MCF 10A (cell line): ENCODE measurements around the gene ORAI3. TPM values are rescaled to one million over a fixed set of nuclear protein-coding genes. Genes with fewer than 3 reads are reported as not detected.
A peak's percentile ranks its signal among the peaks of the same experiment; 100 is the strongest.

ENCODE experiments used
- BruUV-seq: library from RNA; stranded (reverse); fragments of 400-500 nt; replicated peaks from 2 replicates; lab custom pipeline; 2021; lab: Mats Ljungman, UMichigan
- CTCF ChIA-PET: fragments of 300-600 bp; sonication (Branson Sonifier 250); formaldehyde crosslinking; extraction: SDS; loops from one replicate; lab custom pipeline; 2021; ENCODE audit warnings: antibody characterized with exemption, inconsistent platforms; lab: Yijun Ruan, JAX
- POLR2A ChIA-PET: fragments of 300-600, 350-650 bp; sonication (Branson Sonifier 250); formaldehyde crosslinking; extraction: SDS; loops from one replicate; lab custom pipeline; 2020; ENCODE audit warnings: antibody characterized with exemption, inconsistent platforms; lab: Yijun Ruan, JAX
- DNase-seq: peaks from one replicate; pipeline ENCODE4 v3.0.0-alpha.2; 2018; ENCODE audit not compliant: unreplicated experiment
- H3K27ac Mint-ChIP-seq: one replicate; pipeline ENCODE4 v1.8.0; 2022; ENCODE audit warnings: mild to moderate bottlenecking, low read depth, mixed read lengths; ENCODE audit not compliant: unreplicated experiment
- H3K27me3 Mint-ChIP-seq: one replicate; pipeline ENCODE4 v1.8.0; 2022; ENCODE audit warnings: mixed read lengths; ENCODE audit not compliant: insufficient read depth, unreplicated experiment
- H3K36me3 Mint-ChIP-seq: one replicate; pipeline ENCODE4 v1.8.0; 2022; ENCODE audit warnings: mild to moderate bottlenecking, moderate library complexity, mixed read lengths; ENCODE audit not compliant: insufficient read depth, unreplicated experiment
- H3K4me1 Mint-ChIP-seq: one replicate; pipeline ENCODE4 v1.8.0; 2022; ENCODE audit warnings: mixed read lengths; ENCODE audit not compliant: insufficient read depth, unreplicated experiment
- H3K4me3 Mint-ChIP-seq: one replicate; pipeline ENCODE4 v1.8.0; 2022; ENCODE audit warnings: mild to moderate bottlenecking, moderate library complexity, mixed read lengths; ENCODE audit not compliant: unreplicated experiment
- H3K9me3 Mint-ChIP-seq: one replicate; pipeline ENCODE4 v1.8.0; 2022; ENCODE audit warnings: mixed read lengths; ENCODE audit not compliant: unreplicated experiment
- intact Hi-C: fragments of 100-400 bp; cut with micrococcal nuclease; formaldehyde crosslinking; loops from 2 replicates; pipeline ENCODE4 v1.14.1; 2022
- total RNA-seq: library from RNA; stranded (reverse); gene quantifications from 2 replicates; pipeline ENCODE4 v1.2.3, GENCODE V29; 2022
- TF ChIP-seq, protein P1 (sequence below): fragments of 200-600 bp; IDR thresholded peaks from one replicate; pipeline ENCODE4 v1.8.0; 2022; ENCODE audit warnings: antibody characterized with exemption, mild to moderate bottlenecking; ENCODE audit not compliant: unreplicated experiment

The ORAI3 gene
- total RNA-seq, 1 experiment from 2014 or later: 16.2 TPM

- BruUV-seq: no TSS peak
- Mint-ChIP-seq H3K4me3 (no peak overlapping the region), H3K27ac (no peak overlapping the region), H3K27me3 (no peaks in the 10 kb centered on the region), H3K4me1 (peaks cover 5% of the 10 kb centered on the region), H3K9me3 (no peaks in the 10 kb centered on the region), H3K36me3 (peaks cover 64% of the 10 kb centered on the region)
- ChIA-PET CTCF (interaction anchor here (0.6 to 1.3 kb wide), 3 partner anchors 46 to 462 kb away, joined by 3 to 5 read pairs (median 3); partner anchors contain the start of gene PYDC1), POLR2A (no interaction called here)
- TF ChIP-seq, protein P1, sequence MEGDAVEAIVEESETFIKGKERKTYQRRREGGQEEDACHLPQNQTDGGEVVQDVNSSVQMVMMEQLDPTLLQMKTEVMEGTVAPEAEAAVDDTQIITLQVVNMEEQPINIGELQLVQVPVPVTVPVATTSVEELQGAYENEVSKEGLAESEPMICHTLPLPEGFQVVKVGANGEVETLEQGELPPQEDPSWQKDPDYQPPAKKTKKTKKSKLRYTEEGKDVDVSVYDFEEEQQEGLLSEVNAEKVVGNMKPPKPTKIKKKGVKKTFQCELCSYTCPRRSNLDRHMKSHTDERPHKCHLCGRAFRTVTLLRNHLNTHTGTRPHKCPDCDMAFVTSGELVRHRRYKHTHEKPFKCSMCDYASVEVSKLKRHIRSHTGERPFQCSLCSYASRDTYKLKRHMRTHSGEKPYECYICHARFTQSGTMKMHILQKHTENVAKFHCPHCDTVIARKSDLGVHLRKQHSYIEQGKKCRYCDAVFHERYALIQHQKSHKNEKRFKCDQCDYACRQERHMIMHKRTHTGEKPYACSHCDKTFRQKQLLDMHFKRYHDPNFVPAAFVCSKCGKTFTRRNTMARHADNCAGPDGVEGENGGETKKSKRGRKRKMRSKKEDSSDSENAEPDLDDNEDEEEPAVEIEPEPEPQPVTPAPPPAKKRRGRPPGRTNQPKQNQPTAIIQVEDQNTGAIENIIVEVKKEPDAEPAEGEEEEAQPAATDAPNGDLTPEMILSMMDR: no peak
- intact Hi-C loops: no loop called here
- DNase-seq: no peak
Observed at GRCh38 chr16:30980959-30981358, 32.1 kb downstream of the ORAI3 start.

GRCh38 chr16:30982548-30983288 is 33.9 kb downstream of the ORAI3 start:
- peaks cover 49% of the 10 kb centered on the region for H3K36me3 Mint-ChIP-seq
- no peak for DNase-seq
- H3K27ac Mint-ChIP-seq: peak overlapping the region; percentile 35
- ChIA-PET CTCF (interaction anchor here (0.6 to 4.1 kb wide), 19 partner anchors 12 to 886 kb away, joined by 3 to 44 read pairs (median 4); partner anchors contain the start of genes VKORC1, ZNF646, ZNF668 and ZNF843), POLR2A (interaction anchor here (0.6 to 2.7 kb wide), 3 partner anchors 33 to 891 kb away, joined by 3 to 9 read pairs (median 3); partner anchors contain the start of gene STX4)
- TF ChIP-seq, protein P1: no peak
- no peak overlapping the region for H3K4me3 Mint-ChIP-seq
- intact Hi-C loops: no loop called here
- H3K27me3 Mint-ChIP-seq: no peaks in the 10 kb centered on the region
- H3K9me3 Mint-ChIP-seq: no peaks in the 10 kb centered on the region
- H3K4me1 Mint-ChIP-seq: peaks cover 5% of the 10 kb centered on the region
- BruUV-seq: no TSS peak

GRCh38 chr16:30983289-30983889 is 34.5 kb downstream of the ORAI3 start:
- Mint-ChIP-seq H3K4me1 (peaks cover 5% of the 10 kb centered on the region), H3K27ac (peak overlapping the region; percentile 35), H3K36me3 (peaks cover 47% of the 10 kb centered on the region), H3K4me3 (no peak overlapping the region), H3K9me3 (no peaks in the 10 kb centered on the region), H3K27me3 (no peaks in the 10 kb centered on the region)
- CTCF ChIA-PET: interaction anchor here (0.6 to 4.1 kb wide), 29 partner anchors 8 to 886 kb away, joined by 3 to 44 read pairs (median 5); partner anchors contain the start of genes VKORC1, ZNF646, ZNF668 and ZNF843
- POLR2A ChIA-PET: interaction anchor here (0.6 to 3.4 kb wide), 5 partner anchors 33 to 891 kb away, joined by 3 to 30 read pairs (median 3); partner anchors contain the start of genes STX4, ZNF646 and ZNF668
- no peak for DNase-seq
- intact Hi-C loops: no loop called here
- BruUV-seq: no TSS peak
- TF ChIP-seq, protein P1: no peak
